ENCODE results near the gene RAB39B.
"Not testable (repeated sequence)": the region's sequence is repeated elsewhere in the genome, so short reads cannot be mapped to it uniquely, and the experiment has no call there.

Gene RAB39B

GRCh38 chrX:155263854-155264628 lies at the start of gene RAB39B:
TSS of gene RAB39B (minus strand) at chrX:155264491. CDS start at chrX:155264288, 203 bp downstream.
- DNase-seq, result peak; percentile 85

- DNase-seq, result no peak
These were observed 49.5 kb upstream of the RAB39B start for GRCh38 chrX:155313766-155314165.

GRCh38 chrX:155293771-155294170 lies 29.5 kb upstream of the RAB39B start:
- no peak for DNase-seq

- DNase-seq, result no peak
These were observed 15.6 kb upstream of the RAB39B start for GRCh38 chrX:155279873-155280272.

- no peak for DNase-seq
These were observed 6.7 kb upstream of the RAB39B start for GRCh38 chrX:155270969-155271368.

GRCh38 chrX:155267995-155268394 lies 3.7 kb upstream of the RAB39B start:
- DNase-seq, result not testable (repeated sequence)

- DNase-seq, result no peak
These were observed 2.1 kb upstream of the RAB39B start for GRCh38 chrX:155266439-155266838.

GRCh38 chrX:155262970-155263754 lies 1.1 kb downstream of the RAB39B start:
- DNase-seq, result no peak

GRCh38 chrX:155259752-155260151 lies 4.5 kb downstream of the RAB39B start:
- no peak for DNase-seq

- DNase-seq, result no peak
These were observed 12.9 kb downstream of the RAB39B start for GRCh38 chrX:155251391-155251790.

- no peak for DNase-seq
These were observed 16.8 kb downstream of the RAB39B start for GRCh38 chrX:155247497-155247896.

GRCh38 chrX:155246748-155247147 lies 17.5 kb downstream of the RAB39B start:
- no peak for DNase-seq

- no peak for DNase-seq
These were observed 22.0 kb downstream of the RAB39B start for GRCh38 chrX:155242300-155242699.

- DNase-seq, result no peak
These were observed 26.6 kb downstream of the RAB39B start for GRCh38 chrX:155237719-155238118.

GRCh38 chrX:155235891-155236290 lies 28.4 kb downstream of the RAB39B start:
- DNase-seq, result no peak

- no peak for DNase-seq
These were observed 33.1 kb downstream of the RAB39B start for GRCh38 chrX:155231163-155231562.

- DNase-seq, result no peak
These were observed 38.5 kb downstream of the RAB39B start for GRCh38 chrX:155225774-155226173.

GRCh38 chrX:155223746-155224145 lies 40.5 kb downstream of the RAB39B start:
- DNase-seq, result not testable (repeated sequence)

GRCh38 chrX:155221351-155221750 lies 42.9 kb downstream of the RAB39B start:
- no peak for DNase-seq

- DNase-seq, result no peak
These were observed 45.5 kb downstream of the RAB39B start for GRCh38 chrX:155218777-155219176.

- DNase-seq, result no peak
These were observed 47.3 kb downstream of the RAB39B start for GRCh38 chrX:155216940-155217440.

GRCh38 chrX:155216179-155216939 lies 47.9 kb downstream of the RAB39B start, which contains the start of gene VBP1:
TSS of gene VBP1 (plus strand) at chrX:155216460. CDS start at chrX:155216483, 23 bp downstream.
- peak; percentile 89 for DNase-seq

All from retina (tissue), 1 donor.